Caco-2 (cell line): ENCODE results near the gene ATP2B3. TPM values are rescaled to one million over a fixed set of nuclear protein-coding genes. Genes with fewer than 3 reads are reported as not detected.

Source experiments
- BruUV-seq: library from RNA; stranded (reverse); fragments of 400-500 nt; replicated peaks from 2 replicates; lab custom pipeline; 2021; lab: Mats Ljungman, UMichigan
- CTCF ChIA-PET: fragments of 300-600 bp; sonication (Branson Sonifier 250); formaldehyde crosslinking; loops from one replicate; lab custom pipeline; 2022; ENCODE audit warnings: antibody characterized with exemption; lab: Charles Lee
- POLR2A ChIA-PET: fragments of 300-600 bp; sonication (Branson Sonifier 250); formaldehyde crosslinking; loops from one replicate; lab custom pipeline; 2022; ENCODE audit warnings: antibody characterized with exemption; lab: Charles Lee
- DNase-seq, 2 experiments: peaks; one replicate each; pipeline versions ENCODE4 v3.0.0 to v3.0.0-alpha.2; 2020 to 2022
- H3K27me3 ChIP-seq: replicated peaks from 2 replicates; pipeline ENCODE4 v1.6.0; 2011; ENCODE audit warnings: low read length; ENCODE audit not compliant: control insufficient read depth, insufficient read depth
- H3K36me3 ChIP-seq: 2 replicates; pipeline ENCODE4 v1.5.1; 2011; ENCODE audit warnings: low read length; ENCODE audit not compliant: control insufficient read depth, insufficient read depth
- H3K4me1 ChIP-seq: fragments of 250-450 bp; sonication (Bioruptor Pico); 2 replicates; pipeline ENCODE4 v1.5.1; 2020; ENCODE audit warnings: mild to moderate bottlenecking
- H3K4me3 ChIP-seq: 2 replicates; pipeline ENCODE4 v1.5.1; 2011; ENCODE audit warnings: low read depth, mild to moderate bottlenecking, control low read depth, low read length
- H3K9me3 ChIP-seq: fragments of 250-450 bp; sonication (Bioruptor Pico); 2 replicates; pipeline ENCODE4 v1.5.1; 2020; ENCODE audit warnings: mild to moderate bottlenecking, moderate library complexity
- H3K27ac Mint-ChIP-seq: one replicate; pipeline ENCODE4 v1.8.0; 2022; ENCODE audit warnings: mixed read lengths; ENCODE audit not compliant: unreplicated experiment
- H3K27me3 Mint-ChIP-seq: one replicate; pipeline ENCODE4 v1.8.0; 2022; ENCODE audit warnings: mixed read lengths; ENCODE audit not compliant: insufficient read depth, unreplicated experiment
- H3K36me3 Mint-ChIP-seq: one replicate; pipeline ENCODE4 v1.8.0; 2022; ENCODE audit warnings: mild to moderate bottlenecking, mixed read lengths; ENCODE audit not compliant: insufficient read depth, unreplicated experiment
- H3K4me1 Mint-ChIP-seq: one replicate; pipeline ENCODE4 v1.8.0; 2022; ENCODE audit warnings: low read depth, mixed read lengths; ENCODE audit not compliant: unreplicated experiment
- H3K4me3 Mint-ChIP-seq: one replicate; pipeline ENCODE4 v1.8.0; 2022; ENCODE audit warnings: mild to moderate bottlenecking, moderate library complexity, mixed read lengths; ENCODE audit not compliant: unreplicated experiment
- H3K9me3 Mint-ChIP-seq: one replicate; pipeline ENCODE4 v1.8.0; 2022; ENCODE audit warnings: mixed read lengths; ENCODE audit not compliant: unreplicated experiment
- CTCF ChIP-seq, 2 experiments: fragments of 200-600 bp in 1 of 2; IDR thresholded peaks; 1 replicate in 1 of 2; 2 replicates in 1 of 2; pipeline versions ENCODE4 v1.5.1 to v1.8.0; 2011 to 2022; ENCODE audit warnings: antibody characterized with exemption in 1 of 2, control low read depth in 1 of 2, inconsistent platforms in 1 of 2, low read depth in 1 of 2, low read length in 1 of 2, mild to moderate bottlenecking in 1 of 2, moderate library complexity in 1 of 2; ENCODE audit not compliant: insufficient read depth in 1 of 2, severe bottlenecking in 1 of 2, unreplicated experiment in 1 of 2
- intact Hi-C: fragments of 100-400 bp; cut with micrococcal nuclease; formaldehyde crosslinking; loops from one replicate; pipeline ENCODE4 v1.10.0; 2022; ENCODE audit not compliant: unreplicated experiment
- total RNA-seq: library from RNA; stranded (reverse); gene quantifications from 2 replicates; pipeline ENCODE4 v1.2.3, GENCODE V29; 2022

Gene ATP2B3
- total RNA-seq, 1 experiment from 2014 or later: not detected

- no TSS peak for BruUV-seq
- H3K4me1 Mint-ChIP-seq: no peaks in the 10 kb centered on the region
- H3K27me3 ChIP-seq: no peaks in the 10 kb centered on the region
- no peaks in the 10 kb centered on the region for H3K9me3 Mint-ChIP-seq
- TF ChIP-seq CTCF (IDR thresholded peaks at IDR 0.05; ENCODE audit: insufficient read depth in 1 of 2, low read depth in 1 of 2, low read length in 1 of 2, severe bottlenecking in 1 of 2, unreplicated experiment in 1 of 2): no peak
- H3K27ac Mint-ChIP-seq: no peak overlapping the region
- no peaks in the 10 kb centered on the region for H3K36me3 ChIP-seq
- no peaks in the 10 kb centered on the region for H3K36me3 Mint-ChIP-seq
- no peaks in the 10 kb centered on the region for H3K9me3 ChIP-seq
- intact Hi-C loops: no loop called here
- no peaks in the 10 kb centered on the region for H3K27me3 Mint-ChIP-seq
- POLR2A ChIA-PET: no interaction called here
- CTCF ChIA-PET: no interaction called here
- H3K4me3 Mint-ChIP-seq: no peak overlapping the region
- H3K4me3 ChIP-seq: no peak overlapping the region
- H3K4me1 ChIP-seq: no peaks in the 10 kb centered on the region
- no peak for DNase-seq
Measured at GRCh38 chrX:153521034-153521433, 3.6 kb downstream of the ATP2B3 start.

DNA sequence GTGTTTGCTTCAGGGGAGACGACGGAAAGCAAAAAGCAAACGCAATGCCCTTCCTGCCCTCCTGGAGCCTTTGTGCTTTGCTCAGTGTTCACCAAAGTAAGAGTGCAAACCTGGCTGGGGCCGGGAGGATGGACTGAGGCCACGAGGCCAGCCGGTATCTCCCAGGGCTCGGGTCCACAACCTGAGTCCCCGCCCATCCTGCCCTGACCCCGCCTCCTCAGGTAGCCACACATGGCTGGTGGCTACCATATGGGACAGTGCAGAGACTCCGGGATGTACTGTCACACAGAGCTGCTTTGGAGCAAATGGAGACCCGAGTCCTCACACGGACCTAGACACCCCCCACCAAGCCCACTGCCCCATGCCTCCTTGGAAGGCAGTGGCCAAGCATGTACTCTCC, 4.8 kb downstream of the ATP2B3 start:
- Mint-ChIP-seq H3K4me1 (no peaks in the 10 kb centered on the region), H3K9me3 (no peaks in the 10 kb centered on the region), H3K36me3 (no peaks in the 10 kb centered on the region), H3K4me3 (no peak overlapping the region), H3K27me3 (no peaks in the 10 kb centered on the region), H3K27ac (no peak overlapping the region)
- intact Hi-C loops: no loop called here
- no peak for DNase-seq
- BruUV-seq: no TSS peak
- Histone ChIP-seq H3K27me3 (no peaks in the 10 kb centered on the region), H3K36me3 (no peaks in the 10 kb centered on the region), H3K4me1 (no peaks in the 10 kb centered on the region), H3K4me3 (no peak overlapping the region), H3K9me3 (no peaks in the 10 kb centered on the region)
- ChIA-PET POLR2A (no interaction called here), CTCF (no interaction called here)
- TF ChIP-seq CTCF (IDR thresholded peaks at IDR 0.05; ENCODE audit: insufficient read depth in 1 of 2, low read depth in 1 of 2, low read length in 1 of 2, severe bottlenecking in 1 of 2, unreplicated experiment in 1 of 2): no peak

DNA sequence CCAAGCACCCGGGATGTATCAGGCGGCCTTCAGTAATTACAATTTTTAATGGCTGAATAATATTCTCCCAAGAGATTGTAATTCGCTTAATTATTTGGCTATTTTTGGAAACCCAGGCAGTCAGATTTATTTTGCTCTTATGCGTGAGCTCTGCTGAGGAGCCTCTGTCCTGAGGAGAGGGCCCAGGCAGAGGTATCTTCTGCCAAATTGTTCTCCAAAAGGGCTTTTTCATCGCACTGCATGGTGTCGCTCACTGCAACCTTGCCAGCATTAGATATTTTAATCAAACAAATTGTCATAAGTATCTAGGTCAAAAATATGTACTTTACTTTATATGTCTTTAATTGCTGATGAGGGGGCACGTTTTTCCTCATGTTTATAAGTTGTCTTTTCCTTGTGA, 5.8 kb downstream of the ATP2B3 start:
- H3K9me3 ChIP-seq: no peaks in the 10 kb centered on the region
- TF ChIP-seq CTCF (IDR thresholded peaks at IDR 0.05; ENCODE audit: insufficient read depth in 1 of 2, low read depth in 1 of 2, low read length in 1 of 2, severe bottlenecking in 1 of 2, unreplicated experiment in 1 of 2): no peak
- Mint-ChIP-seq H3K9me3 (no peaks in the 10 kb centered on the region), H3K27ac (no peak overlapping the region), H3K27me3 (no peaks in the 10 kb centered on the region), H3K4me1 (no peaks in the 10 kb centered on the region), H3K4me3 (no peak overlapping the region), H3K36me3 (no peaks in the 10 kb centered on the region)
- H3K27me3 ChIP-seq: no peaks in the 10 kb centered on the region
- ChIA-PET CTCF (no interaction called here), POLR2A (no interaction called here)
- intact Hi-C loops: no loop called here
- H3K4me3 ChIP-seq: no peak overlapping the region
- no TSS peak for BruUV-seq
- DNase-seq: no peak
- no peaks in the 10 kb centered on the region for H3K4me1 ChIP-seq
- no peaks in the 10 kb centered on the region for H3K36me3 ChIP-seq
